Ovary (tissue), 10 donors: Measurements from ENCODE around the gene MUC2. TPM values are rescaled to one million over a fixed set of nuclear protein-coding genes. Genes with fewer than 3 reads are reported as not detected.

Experiments
- DNase-seq, 5 donors: peaks; one replicate each; pipeline ENCODE4 v3.0.0-alpha.2; 2019 to 2020
- H3K27ac ChIP-seq, 2 donors: fragments of 200-600 bp; one replicate each; pipeline versions ENCODE4 v1.5.1 to v1.8.0; 2019 to 2022
- H3K27me3 ChIP-seq: fragments of 200-600 bp; one replicate; pipeline ENCODE4 v1.8.0; 2022
- H3K36me3 ChIP-seq: fragments of 200-600 bp; sonication (generic); one replicate; pipeline ENCODE4 v1.5.1; 2019
- H3K4me1 ChIP-seq: one replicate; pipeline ENCODE4 v1.8.1; 2013; ENCODE audit warnings: mild to moderate bottlenecking, moderate library complexity; ENCODE audit not compliant: insufficient read depth
- H3K4me3 ChIP-seq: fragments of 200-600 bp; sonication (generic); one replicate; pipeline ENCODE4 v1.5.1; 2017
- H3K9me3 ChIP-seq, 2 donors: fragments of 200-600 bp in 1 of 2; sonication (generic) in 1 of 2; one replicate each; pipeline versions ENCODE4 v1.5.1 to v1.8.1; 2013 to 2019; ENCODE audit warnings: mild to moderate bottlenecking in 1 of 2, moderate library complexity in 1 of 2
- CTCF ChIP-seq, 3 donors: fragments of 450-650 bp in 2 of 3; fragments of 200-600 bp in 1 of 3; IDR thresholded peaks; one replicate each; pipeline versions ENCODE4 v1.5.1 to v1.8.0; 2016 to 2022; ENCODE audit warnings: antibody characterized with exemption in 3 of 3, mild to moderate bottlenecking in 1 of 3
- EP300 ChIP-seq: sonication (generic); formaldehyde crosslinking; IDR thresholded peaks from one replicate; pipeline ENCODE4 v1.6.1; 2017; ENCODE audit warnings: antibody characterized with exemption
- POLR2A ChIP-seq: fragments of 450-650 bp; IDR thresholded peaks from one replicate; pipeline ENCODE4 v1.6.1; 2017; ENCODE audit warnings: antibody characterized with exemption, mild to moderate bottlenecking, moderate library complexity
- WGBS, 3 donors: extraction: QIAGEN DNeasy Blood & Tissue Kit in 1 of 3; methylation state at CpG; one replicate each; pipeline versions ENCODE4 v1.1.5 to v1.1.7; 2013 to 2017; 5-methylcytosine and 5-hydroxymethylcytosine counted together
- intact Hi-C, 4 donors: fragments of 100-400 bp; cut with DNase I; formaldehyde crosslinking; loops; one replicate each; pipeline versions ENCODE4 v1.11.0 to v1.15.1; 2022 to 2023
- long read RNA-seq, 3 donors: library from polyadenylated mRNA in 2 of 3; unstranded in 2 of 3; transcript quantifications; one replicate each; pipeline ENCODE4 v2.0.0 and lab custom pipeline, GENCODE V29; 2021 to 2026
- polyA plus RNA-seq, 2 donors: library from polyadenylated mRNA; stranded (reverse); fragments of 200-250 nt in 1 of 2; fragments of 350-450 nt in 1 of 2; fragmentation: Illumina TruSeq in 1 of 2; extraction: RNeasy Lipid Tissue Mini Kit (QIAGEN cat#74804) in 1 of 2; gene quantifications; one replicate each; pipeline ENCODE4 v1.2.3, GENCODE V29; 2013 to 2014
- total RNA-seq, 7 donors: library from RNA; depleted of rRNA in 2 of 7; stranded (reverse); fragments of >200 nt in 2 of 7; fragmentation: NEBNext Ultra II Directional in 3 of 7; extraction: Animal tissue kit (Norgen Biotek cat#: 25700) in 3 of 7; gene quantifications; one replicate each; pipeline versions ENCODE4 v1.1.0 to v1.2.4, GENCODE V29; 2016 to 2023
- donor health status: DM: no; HTN: no; CAD: no; lungs with moderate emphysema.
- donor health status: DM: no; HTN: no; CAD: no.
- donor health status: Bipolar disorder and iron deficiency.
- donor health status: DM: yes; HTN: yes; CAD: no.
- donor health status: DM: no; HTN: no; CAD: no.
- donor health status: DM: yes; HTN: yes; CAD: no.

The MUC2 gene
- total RNA-seq: 1 to 10 TPM in 1 of 7 donors, under 1 TPM in 3, not detected in 3; 0.02 to 3.3 (median 0.27) TPM
- under 1 TPM in 1 of 2 donors, not detected in 1; 0.02 TPM for polyA plus RNA-seq
- long read RNA-seq, donor 1: 0 reads
- long read RNA-seq, donor 2: 0 reads
- long read RNA-seq, donor 3: 0 reads

GRCh38 chr11:1074244-1075221, at the start of gene MUC2:
MUC2 (plus strand) TSS chr11:1074874.
- no peaks in the 10 kb centered on the region for H3K9me3 ChIP-seq
- no peaks in the 10 kb centered on the region for H3K36me3 ChIP-seq
- no peaks in the 10 kb centered on the region for H3K27me3 ChIP-seq
- H3K4me3 ChIP-seq: no peak within 1 kb of the TSS
- 86 to 90% (median 88%) methylated on average over 29 to 32 of the region's 32 CpGs for WGBS, 3 donors
- H3K27ac ChIP-seq: no peak within 1 kb of the TSS
- peak in 2 of 5 donors; percentile 14 to 15 for DNase-seq
- no peaks in the 10 kb centered on the region for H3K4me1 ChIP-seq
- intact Hi-C loops: no loop called here
- TF ChIP-seq POLR2A: no peak
- TF ChIP-seq EP300: no peak
- no peak for TF ChIP-seq CTCF (IDR thresholded peaks at IDR 0.05)

GRCh38 chr11:1025410-1026162, 49.1 kb upstream of the MUC2 start:
- Histone ChIP-seq H3K4me1 (no peaks in the 10 kb centered on the region), H3K27ac (no peak overlapping the region), H3K9me3 (no peaks in the 10 kb centered on the region), H3K4me3 (no peak overlapping the region), H3K27me3 (no peaks in the 10 kb centered on the region), H3K36me3 (no peaks in the 10 kb centered on the region)
- TF ChIP-seq POLR2A (no peak), CTCF (IDR thresholded peaks at IDR 0.05) (no peak), EP300 (no peak)
- WGBS, 3 donors: 66 to 77% (median 67%) methylated on average over 31 to 35 of the region's 35 CpGs
- DNase-seq: no peak
- intact Hi-C loops: no loop called here

GRCh38 chr11:1026163-1026450, 48.6 kb upstream of the MUC2 start:
- DNase-seq: no peak
- intact Hi-C loops: no loop called here
- TF ChIP-seq EP300 (no peak), POLR2A (no peak), CTCF (IDR thresholded peaks at IDR 0.05) (no peak)
- Histone ChIP-seq H3K27me3 (no peaks in the 10 kb centered on the region), H3K4me3 (no peak overlapping the region), H3K4me1 (no peaks in the 10 kb centered on the region), H3K36me3 (no peaks in the 10 kb centered on the region), H3K27ac (no peak overlapping the region), H3K9me3 (no peaks in the 10 kb centered on the region)
- WGBS, 3 donors: 81 to 87% (median 84%) methylated on average over 14 of the region's 14 CpGs

- DNase-seq: no peak
- no peaks in the 10 kb centered on the region for H3K27me3 ChIP-seq
- intact Hi-C loops: no loop called here
- 80 to 83% (median 82%) methylated on average over 44 to 46 of the region's 46 CpGs for WGBS, 3 donors
- no peak for TF ChIP-seq POLR2A
- TF ChIP-seq CTCF (IDR thresholded peaks at IDR 0.05): no peak
- TF ChIP-seq EP300: no peak
- no peak overlapping the region for H3K27ac ChIP-seq
- no peak overlapping the region for H3K4me3 ChIP-seq
- H3K9me3 ChIP-seq: no peaks in the 10 kb centered on the region
- H3K36me3 ChIP-seq: no peaks in the 10 kb centered on the region
- H3K4me1 ChIP-seq: no peaks in the 10 kb centered on the region
Measured at GRCh38 chr11:1026641-1027482, 47.8 kb upstream of the MUC2 start.
